Transverse colon (tissue), 4 donors: ENCODE results near the gene CANT1. TPM values are rescaled to one million over a fixed set of nuclear protein-coding genes. Genes with fewer than 3 reads are reported as not detected.
A peak's percentile ranks its signal among the peaks of the same experiment; 100 is the strongest.

Source experiments
- DNase-seq: peaks from one replicate; pipeline ENCODE4 v3.0.0-alpha.2; 2019
- H3K27ac ChIP-seq, 4 donors: fragments of 200-600 bp; sonication (generic); 2 replicates each; pipeline ENCODE4 v1.5.1; 2016 to 2018; ENCODE audit warnings: inconsistent platforms in 4 of 4
- H3K27me3 ChIP-seq: fragments of 200-600 bp; sonication (generic); 2 replicates; pipeline ENCODE4 v1.5.1; 2017; ENCODE audit warnings: inconsistent platforms
- H3K36me3 ChIP-seq, 4 donors: fragments of 200-600 bp; sonication (generic); 2 replicates each; pipeline ENCODE4 v1.5.1; 2017 to 2019; ENCODE audit warnings: inconsistent platforms in 4 of 4
- H3K4me1 ChIP-seq, 4 donors: fragments of 200-600 bp; sonication (generic); 2 replicates each; pipeline ENCODE4 v1.5.1; 2017 to 2020; ENCODE audit warnings: inconsistent platforms in 4 of 4
- H3K4me3 ChIP-seq, 4 donors: fragments of 200-600 bp; sonication (generic); 1 replicate in 1 of 4; 2 replicates in 3 of 4; pipeline versions ENCODE4 v1.5.1 to v1.6.1; 2017 to 2019; ENCODE audit warnings: inconsistent platforms in 4 of 4
- H3K9me3 ChIP-seq, 2 donors: fragments of 200-600 bp; sonication (generic); 2 replicates each; pipeline ENCODE4 v1.5.1; 2017 to 2019; ENCODE audit warnings: inconsistent platforms in 2 of 2
- EP300 ChIP-seq: sonication (generic); formaldehyde crosslinking; IDR thresholded peaks from one replicate; pipeline ENCODE4 v1.6.1; 2017; ENCODE audit warnings: antibody characterized with exemption, low read depth
- POLR2A ChIP-seq: fragments of 450-650 bp; IDR thresholded peaks from one replicate; pipeline ENCODE4 v1.6.1; 2016; ENCODE audit warnings: antibody characterized with exemption, mild to moderate bottlenecking, moderate library complexity
- POLR2AphosphoS5 ChIP-seq, 3 donors: sonication (generic); formaldehyde crosslinking; IDR thresholded peaks; one replicate each; pipeline ENCODE4 v1.6.1; 2016; ENCODE audit warnings: antibody characterized with exemption in 3 of 3
- WGBS, 2 donors: methylation state at CpG; one replicate each; pipeline ENCODE4 v1.1.5; 2018; ENCODE audit warnings: low coverage in 1 of 2; 5-methylcytosine and 5-hydroxymethylcytosine counted together
- in situ Hi-C, 4 donors: fragments of 200-750 bp; cut with MboI; loops; one replicate each; pipeline versions ENCODE4 v1.15.0 to v1.15.1; 2017; ENCODE audit warnings: low sequenced_read_pairs in 3 of 4, low pct_ligation_motif_present in 1 of 4, low pct_unique_long_range_greater_than_20kb in 1 of 4
- intact Hi-C: fragments of 100-400 bp; cut with DNase I; formaldehyde crosslinking; loops from one replicate; pipeline ENCODE4 v1.15.1; 2023; ENCODE audit warnings: low total_unique reads
- total RNA-seq, 4 donors: library from RNA; depleted of rRNA; stranded (reverse); fragments of >200 nt; gene quantifications; one replicate each; pipeline ENCODE4 v1.1.0, GENCODE V29; 2016
- TF ChIP-seq, protein P1 (sequence below), 5 experiments: fragments of 200-600 bp in 3 of 5; fragments of 450-650 bp in 2 of 5; sonication (generic) in 3 of 5; IDR thresholded peaks; 1 replicate in 2 of 5; 2 replicates in 3 of 5; pipeline ENCODE4 v1.5.1; 2016 to 2017; ENCODE audit warnings: antibody characterized with exemption in 5 of 5, inconsistent platforms in 3 of 5, mild to moderate bottlenecking in 2 of 5, moderate library complexity in 1 of 5

CANT1 gene
- total RNA-seq, 4 donors from 2014 or later, result 89.4 to 231 (median 138) TPM

DNA sequence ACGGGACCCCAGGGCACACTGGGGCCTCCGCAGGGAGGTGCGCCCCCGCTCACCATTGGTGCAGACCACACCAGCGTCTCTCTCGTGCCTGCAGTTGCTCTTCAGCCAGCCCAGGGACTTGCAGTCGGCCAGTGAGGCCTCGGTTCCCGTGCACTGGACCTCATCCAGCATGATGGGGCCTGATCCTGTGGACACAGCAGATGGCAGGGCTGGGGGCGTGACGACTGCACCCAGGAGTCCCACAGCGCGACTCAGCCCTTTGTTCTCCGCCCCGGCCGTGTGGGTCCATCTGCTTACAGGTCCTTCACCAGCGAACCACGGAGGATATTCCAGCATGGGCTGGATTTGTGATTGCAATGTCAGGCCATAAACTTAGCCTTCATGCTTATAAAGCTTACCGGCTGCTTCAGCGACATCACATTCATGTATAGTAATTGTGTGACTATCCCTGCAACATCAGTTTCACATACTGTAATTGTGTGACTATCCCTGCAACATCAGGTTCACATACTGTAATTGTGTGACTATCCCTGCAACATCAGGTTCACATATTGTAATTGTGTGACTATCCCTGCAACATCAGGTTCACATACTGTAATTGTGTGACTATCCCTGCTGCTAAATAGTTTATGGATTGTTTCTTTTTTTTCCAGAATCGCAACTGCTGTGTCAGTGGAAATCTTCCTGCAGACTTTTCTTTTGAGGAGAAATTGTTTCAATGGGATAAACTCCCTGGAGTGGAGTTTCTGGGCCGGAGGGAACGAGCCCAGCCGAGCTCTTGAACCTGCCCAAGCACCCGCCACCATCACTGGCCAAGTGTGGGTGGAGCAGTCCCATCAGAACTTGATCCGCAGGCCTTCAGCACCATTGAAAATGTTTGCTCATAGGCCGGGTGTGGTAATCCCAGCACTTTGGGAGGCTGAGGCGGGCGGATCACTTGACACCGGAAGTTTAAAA is 34.7 kb downstream of the CANT1 start:
- no peaks in the 10 kb centered on the region for H3K36me3 ChIP-seq
- H3K4me3 ChIP-seq, result peak overlapping the region in 1 of 4 donors; percentile 15
- peak overlapping the region; percentile 78 to 86 (median 82) for H3K27ac ChIP-seq
- intact Hi-C loops (no loop called here), in situ Hi-C loops (loop anchor here in 2 of 4 donors (5.0 to 10.0 kb wide), 2 partner anchors 108 to 110 kb away; no protein-coding TSS in a partner anchor)
- TF ChIP-seq POLR2AphosphoS5 (IDR thresholded peaks at IDR 0.05), result peak in 1 of 3 donors; percentile 21
- TF ChIP-seq, protein P1, sequence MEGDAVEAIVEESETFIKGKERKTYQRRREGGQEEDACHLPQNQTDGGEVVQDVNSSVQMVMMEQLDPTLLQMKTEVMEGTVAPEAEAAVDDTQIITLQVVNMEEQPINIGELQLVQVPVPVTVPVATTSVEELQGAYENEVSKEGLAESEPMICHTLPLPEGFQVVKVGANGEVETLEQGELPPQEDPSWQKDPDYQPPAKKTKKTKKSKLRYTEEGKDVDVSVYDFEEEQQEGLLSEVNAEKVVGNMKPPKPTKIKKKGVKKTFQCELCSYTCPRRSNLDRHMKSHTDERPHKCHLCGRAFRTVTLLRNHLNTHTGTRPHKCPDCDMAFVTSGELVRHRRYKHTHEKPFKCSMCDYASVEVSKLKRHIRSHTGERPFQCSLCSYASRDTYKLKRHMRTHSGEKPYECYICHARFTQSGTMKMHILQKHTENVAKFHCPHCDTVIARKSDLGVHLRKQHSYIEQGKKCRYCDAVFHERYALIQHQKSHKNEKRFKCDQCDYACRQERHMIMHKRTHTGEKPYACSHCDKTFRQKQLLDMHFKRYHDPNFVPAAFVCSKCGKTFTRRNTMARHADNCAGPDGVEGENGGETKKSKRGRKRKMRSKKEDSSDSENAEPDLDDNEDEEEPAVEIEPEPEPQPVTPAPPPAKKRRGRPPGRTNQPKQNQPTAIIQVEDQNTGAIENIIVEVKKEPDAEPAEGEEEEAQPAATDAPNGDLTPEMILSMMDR (IDR thresholded peaks at IDR 0.05), result no peak
- DNase-seq, result peak; percentile 76
- H3K4me1 ChIP-seq, result peaks cover 43 to 61% (median 51%) of the 10 kb centered on the region in 4 donors
- WGBS, 2 donors, result 30 to 45% methylated on average over 2 to 30 of the region's 30 CpGs
- H3K9me3 ChIP-seq, result no peaks in the 10 kb centered on the region
- H3K27me3 ChIP-seq, result no peaks in the 10 kb centered on the region

DNA sequence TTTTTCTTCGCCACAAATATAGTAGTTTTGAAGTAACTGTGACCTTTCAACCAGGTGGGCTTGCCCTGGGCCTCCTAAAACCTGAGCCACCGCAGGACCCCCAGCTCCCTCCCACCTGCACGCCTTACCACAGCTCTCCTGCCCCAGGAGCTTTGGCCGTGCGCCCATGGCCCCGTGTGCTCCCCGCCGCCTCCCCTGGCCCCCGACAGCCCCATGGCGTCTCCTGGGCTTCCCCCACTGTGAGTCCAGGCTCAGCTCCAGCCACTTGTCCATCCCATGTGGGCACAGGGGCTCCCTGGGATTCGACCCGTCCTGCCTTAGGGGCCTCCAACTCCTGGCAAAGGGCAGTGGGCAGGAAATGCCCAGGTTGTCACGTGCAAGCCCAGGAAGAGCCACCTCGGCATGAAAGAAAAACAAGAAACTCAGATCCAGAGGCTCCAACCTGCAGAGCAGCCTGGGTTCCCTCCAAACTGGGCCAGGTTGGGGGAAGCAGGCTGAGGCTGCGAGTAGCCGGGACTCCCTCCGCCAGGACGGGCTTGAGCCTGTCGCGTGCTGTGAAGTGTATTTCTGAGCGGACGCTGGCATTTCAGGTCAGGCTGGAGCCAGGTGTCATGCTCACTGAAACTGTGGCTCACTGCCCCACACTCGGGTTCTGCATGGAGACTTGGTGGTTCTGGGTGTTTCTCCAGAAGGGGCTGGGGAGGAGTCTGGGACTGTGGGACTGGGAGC is 35.6 kb downstream of the CANT1 start:
- intact Hi-C loops (no loop called here), in situ Hi-C loops (loop anchor here in 2 of 4 donors (5.0 to 10.0 kb wide), 2 partner anchors 107 to 109 kb away; no protein-coding TSS in a partner anchor)
- H3K27me3 ChIP-seq, result no peaks in the 10 kb centered on the region
- WGBS, 2 donors, result 86% methylated on average over 22 of the region's 23 CpGs; no CpG with 5 or more reads in 1 of the 2 donors
- peaks cover 43 to 51% (median 44%) of the 10 kb centered on the region in 4 donors for H3K4me1 ChIP-seq
- H3K9me3 ChIP-seq, result no peaks in the 10 kb centered on the region
- TF ChIP-seq POLR2A, result no peak
- no peak for TF ChIP-seq POLR2AphosphoS5 (IDR thresholded peaks at IDR 0.05)
- TF ChIP-seq EP300, result no peak
- TF ChIP-seq, protein P1 (IDR thresholded peaks at IDR 0.05), result no peak
- no peak for DNase-seq
- H3K4me3 ChIP-seq, result no peak overlapping the region
- H3K36me3 ChIP-seq, result no peaks in the 10 kb centered on the region
- H3K27ac ChIP-seq, result peak overlapping the region in 3 of 4 donors; percentile 78 to 86 (median 79)

DNA sequence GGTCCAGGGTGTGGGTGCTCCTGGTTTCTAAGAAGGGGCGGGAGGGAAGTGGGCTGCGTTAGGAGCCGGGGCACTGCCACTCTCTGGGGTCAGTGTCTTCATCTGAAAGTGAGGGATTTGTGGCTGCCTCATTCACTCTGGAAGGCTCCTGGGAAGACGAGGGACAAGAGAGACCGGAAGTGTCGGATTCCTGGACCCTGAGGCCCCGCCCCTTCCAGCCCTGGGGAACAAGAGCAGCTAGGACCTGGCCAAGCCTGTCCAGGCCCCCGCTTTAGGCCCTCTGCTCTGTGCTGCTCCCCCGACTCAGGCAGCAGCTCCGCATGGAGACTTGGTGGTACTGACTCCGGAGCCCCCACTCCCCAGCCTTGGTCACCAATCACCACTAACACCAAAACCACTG is 36.4 kb downstream of the CANT1 start:
- Histone ChIP-seq H3K27me3 (no peaks in the 10 kb centered on the region), H3K9me3 (no peaks in the 10 kb centered on the region), H3K4me3 (no peak overlapping the region), H3K4me1 (peaks cover 36 to 44% (median 37%) of the 10 kb centered on the region in 4 donors), H3K27ac (no peak overlapping the region), H3K36me3 (no peaks in the 10 kb centered on the region)
- in situ Hi-C loops, result loop anchor here in 2 of 4 donors (5.0 to 10.0 kb wide), 2 partner anchors 106 to 108 kb away; no protein-coding TSS in a partner anchor
- TF ChIP-seq EP300 (no peak), POLR2A (no peak)
- TF ChIP-seq, protein P1 (IDR thresholded peaks at IDR 0.05), result no peak
- WGBS, 2 donors, result 76% methylated on average over 11 of the region's 11 CpGs; no CpG with 5 or more reads in 1 of the 2 donors
- intact Hi-C loops, result no loop called here
- no peak for DNase-seq
